Astrocyte (in vitro differentiated cells and primary cell): ENCODE results near the gene CXCL14. TPM values are rescaled to one million over a fixed set of nuclear protein-coding genes. Genes with fewer than 3 reads are reported as not detected.

Source experiments
- DNase-seq: peaks from one replicate; pipeline ENCODE4 v3.0.0-alpha.2; 2010; ENCODE audit warnings: low read depth
- FAIRE-seq: peaks from 2 replicates; lab custom pipeline; 2011; peaks lifted over from hg19 to GRCh38; lab: Jason Lieb, UNC
- H2AFZ ChIP-seq: 2 replicates; pipeline ENCODE4 v1.6.0; 2012; ENCODE audit warnings: low read depth, low read length, inconsistent platforms
- H3K27ac ChIP-seq: 2 replicates; pipeline ENCODE4 v1.5.1; 2011; ENCODE audit warnings: low read depth, low read length, inconsistent platforms
- H3K27me3 ChIP-seq: 2 replicates; pipeline ENCODE4 v1.6.0; 2011; ENCODE audit warnings: low read length, inconsistent platforms; ENCODE audit not compliant: insufficient read depth
- H3K36me3 ChIP-seq: 2 replicates; pipeline ENCODE4 v1.5.1; 2011; ENCODE audit warnings: low read length, inconsistent platforms; ENCODE audit not compliant: insufficient read depth
- H3K4me1 ChIP-seq: 2 replicates; pipeline ENCODE4 v1.5.1; 2011; ENCODE audit warnings: low read length, inconsistent platforms; ENCODE audit not compliant: insufficient read depth
- H3K4me2 ChIP-seq: 2 replicates; pipeline ENCODE4 v1.6.0; 2012; ENCODE audit warnings: low read length, inconsistent platforms
- H3K4me3 ChIP-seq: 2 replicates; pipeline ENCODE4 v1.5.1; 2011; ENCODE audit warnings: low read depth, mild to moderate bottlenecking, low read length, inconsistent platforms; ENCODE audit not compliant: insufficient read depth
- H3K79me2 ChIP-seq: 2 replicates; pipeline ENCODE4 v1.6.0; 2012; ENCODE audit warnings: mild to moderate bottlenecking, low read length, inconsistent platforms; ENCODE audit not compliant: insufficient read depth
- H3K9ac ChIP-seq: 2 replicates; pipeline ENCODE4 v1.6.0; 2012; ENCODE audit warnings: mild to moderate bottlenecking, low read length, inconsistent platforms
- H3K9me3 ChIP-seq: 2 replicates; pipeline ENCODE4 v1.5.1; 2012; ENCODE audit warnings: low read depth, mild to moderate bottlenecking, low read length, inconsistent platforms; ENCODE audit not compliant: insufficient read depth
- H4K20me1 ChIP-seq: 2 replicates; pipeline ENCODE4 v1.6.0; 2012; ENCODE audit warnings: low read length, inconsistent platforms; ENCODE audit not compliant: insufficient read depth
- H3K27ac Mint-ChIP-seq: one replicate; pipeline ENCODE4 v1.8.0; 2021; ENCODE audit warnings: mild to moderate bottlenecking, mixed read lengths; ENCODE audit not compliant: unreplicated experiment
- H3K27me3 Mint-ChIP-seq: one replicate; pipeline ENCODE4 v1.8.0; 2021; ENCODE audit warnings: low read depth, mixed read lengths; ENCODE audit not compliant: unreplicated experiment
- H3K36me3 Mint-ChIP-seq: one replicate; pipeline ENCODE4 v1.8.0; 2021; ENCODE audit warnings: low read depth, mixed read lengths; ENCODE audit not compliant: unreplicated experiment
- H3K4me1 Mint-ChIP-seq: one replicate; pipeline ENCODE4 v1.8.0; 2021; ENCODE audit warnings: low read depth, mixed read lengths; ENCODE audit not compliant: unreplicated experiment
- H3K4me3 Mint-ChIP-seq: one replicate; pipeline ENCODE4 v1.8.0; 2021; ENCODE audit warnings: mild to moderate bottlenecking, moderate library complexity, mixed read lengths; ENCODE audit not compliant: unreplicated experiment
- H3K9me3 Mint-ChIP-seq: one replicate; pipeline ENCODE4 v1.8.0; 2021; ENCODE audit warnings: mild to moderate bottlenecking, mixed read lengths; ENCODE audit not compliant: unreplicated experiment
- CTCF ChIP-seq: IDR thresholded peaks from 2 replicates; pipeline ENCODE4 v1.5.1; 2011; ENCODE audit warnings: low read depth, mild to moderate bottlenecking, inconsistent platforms, low read length, moderate library complexity; ENCODE audit not compliant: insufficient read depth
- EZH2 ChIP-seq: IDR thresholded peaks from 2 replicates; pipeline ENCODE4 v1.6.1; 2012; ENCODE audit warnings: mild to moderate bottlenecking, low read length, inconsistent platforms; ENCODE audit not compliant: insufficient read depth
- total RNA-seq: library from RNA; stranded (reverse); gene quantifications from 2 replicates; pipeline ENCODE4 v1.2.1, GENCODE V29; 2021

The CXCL14 gene
- total RNA-seq, 1 donor from 2014 or later, result 1.0 TPM

- FAIRE-seq, result no peak
- H3K4me3 Mint-ChIP-seq, result no peak overlapping the region
These were observed 30.1 kb upstream of the CXCL14 start for GRCh38 chr5:135608761-135609443.

GRCh38 chr5:135608361-135608760, 29.6 kb upstream of the CXCL14 start:
- Histone ChIP-seq H2AFZ (no peak overlapping the region), H3K27me3 (peaks cover 11% of the 10 kb centered on the region), H3K79me2 (no peaks in the 10 kb centered on the region), H3K27ac (no peak overlapping the region), H3K36me3 (no peaks in the 10 kb centered on the region), H3K4me2 (no peak overlapping the region), H3K4me3 (no peak overlapping the region), H3K4me1 (no peaks in the 10 kb centered on the region), H3K9me3 (no peaks in the 10 kb centered on the region), H3K9ac (no peak overlapping the region), H4K20me1 (no peaks in the 10 kb centered on the region)
- H3K36me3 Mint-ChIP-seq, result no peaks in the 10 kb centered on the region
- no peak overlapping the region for H3K27ac Mint-ChIP-seq
- FAIRE-seq (no peak), DNase-seq (no peak)
- no peak for TF ChIP-seq CTCF
- no peak for TF ChIP-seq EZH2
- no peaks in the 10 kb centered on the region for H3K4me1 Mint-ChIP-seq
- H3K4me3 Mint-ChIP-seq, result no peak overlapping the region
- no peaks in the 10 kb centered on the region for H3K9me3 Mint-ChIP-seq
- H3K27me3 Mint-ChIP-seq, result peaks cover 38% of the 10 kb centered on the region

More at GRCh38 chr5:135608761-135609443, 30.1 kb upstream of the CXCL14 start:
- H3K9me3 ChIP-seq, result no peaks in the 10 kb centered on the region
- no peak overlapping the region for H2AFZ ChIP-seq
- peaks cover 11% of the 10 kb centered on the region for H3K27me3 ChIP-seq
- Mint-ChIP-seq H3K27me3 (peaks cover 36% of the 10 kb centered on the region), H3K27ac (no peak overlapping the region), H3K4me1 (no peaks in the 10 kb centered on the region), H3K9me3 (no peaks in the 10 kb centered on the region), H3K36me3 (no peaks in the 10 kb centered on the region)
- H3K4me3 ChIP-seq, result no peak overlapping the region
- no peak for DNase-seq
- no peak overlapping the region for H3K4me2 ChIP-seq
- TF ChIP-seq EZH2 (no peak), CTCF (no peak)
- no peak overlapping the region for H3K9ac ChIP-seq
- no peaks in the 10 kb centered on the region for H4K20me1 ChIP-seq
- H3K4me1 ChIP-seq, result no peaks in the 10 kb centered on the region
- H3K27ac ChIP-seq, result no peak overlapping the region
- no peaks in the 10 kb centered on the region for H3K79me2 ChIP-seq
- H3K36me3 ChIP-seq, result no peaks in the 10 kb centered on the region

GRCh38 chr5:135606431-135606830, 27.6 kb upstream of the CXCL14 start:
- no peaks in the 10 kb centered on the region for H3K9me3 ChIP-seq
- H3K27me3 ChIP-seq, result peaks cover 9% of the 10 kb centered on the region
- no peaks in the 10 kb centered on the region for H4K20me1 ChIP-seq
- FAIRE-seq (no peak), DNase-seq (no peak)
- H3K27ac ChIP-seq, result no peak overlapping the region
- no peaks in the 10 kb centered on the region for H3K36me3 ChIP-seq
- no peak overlapping the region for H3K4me2 ChIP-seq
- no peak overlapping the region for H3K9ac ChIP-seq
- H3K9me3 Mint-ChIP-seq, result no peaks in the 10 kb centered on the region
- no peaks in the 10 kb centered on the region for H3K79me2 ChIP-seq
- H3K27me3 Mint-ChIP-seq, result peaks cover 41% of the 10 kb centered on the region
- no peak for TF ChIP-seq EZH2
- no peak for TF ChIP-seq CTCF
- H3K4me3 ChIP-seq, result no peak overlapping the region
- no peaks in the 10 kb centered on the region for H3K4me1 Mint-ChIP-seq
- no peak overlapping the region for H3K4me3 Mint-ChIP-seq
- no peaks in the 10 kb centered on the region for H3K36me3 Mint-ChIP-seq
- H3K4me1 ChIP-seq, result no peaks in the 10 kb centered on the region
- no peak overlapping the region for H3K27ac Mint-ChIP-seq
- no peak overlapping the region for H2AFZ ChIP-seq
